Mesenchymal stem cell (in vitro differentiated cells and primary cell): ENCODE measurements around the gene GUCY2D.
A peak's percentile ranks its signal among the peaks of the same experiment; 100 is the strongest.

ENCODE experiments used
- DNase-seq: peaks from one replicate; pipeline ENCODE4 v3.0.0-alpha.2; 2013
- H2AFZ ChIP-seq: one replicate; pipeline ENCODE4 v1.6.1; 2013; ENCODE audit warnings: low read depth, mild to moderate bottlenecking, control low read depth, inconsistent platforms, low read length, moderate library complexity
- H2AK5ac ChIP-seq: 2 replicates; pipeline ENCODE4 v1.6.1; 2013; ENCODE audit warnings: low read length, moderate library complexity, mild to moderate bottlenecking, inconsistent platforms; ENCODE audit not compliant: severe bottlenecking
- H2BK120ac ChIP-seq: one replicate; pipeline ENCODE4 v1.6.1; 2013; ENCODE audit warnings: low read depth, mild to moderate bottlenecking, inconsistent platforms, low read length, moderate library complexity
- H2BK12ac ChIP-seq, 2 experiments: one replicate each; pipeline ENCODE4 v1.6.1; 2013; ENCODE audit warnings: inconsistent platforms in 2 of 2, low read length in 2 of 2, mild to moderate bottlenecking in 2 of 2, moderate library complexity in 2 of 2, control low read depth in 1 of 2
- H2BK15ac ChIP-seq: one replicate; pipeline ENCODE4 v1.6.1; 2013; ENCODE audit warnings: mild to moderate bottlenecking, low read depth, inconsistent platforms; ENCODE audit not compliant: poor library complexity, severe bottlenecking
- H2BK5ac ChIP-seq: 2 replicates; pipeline ENCODE4 v1.6.1; 2013; ENCODE audit warnings: low read depth, mild to moderate bottlenecking, low read length, control low read depth, inconsistent platforms; ENCODE audit not compliant: poor library complexity, severe bottlenecking
- H3K14ac ChIP-seq, 2 experiments: one replicate each; pipeline ENCODE4 v1.6.1; 2013; ENCODE audit warnings: inconsistent platforms in 2 of 2, low read length in 2 of 2, control low read depth in 1 of 2, mild to moderate bottlenecking in 1 of 2, moderate library complexity in 1 of 2
- H3K18ac ChIP-seq, 2 experiments: one replicate each; pipeline ENCODE4 v1.6.1; 2013; ENCODE audit warnings: inconsistent platforms in 2 of 2, low read length in 2 of 2, control low read depth in 1 of 2, low read depth in 1 of 2, mild to moderate bottlenecking in 1 of 2
- H3K23ac ChIP-seq, 2 experiments: one replicate each; pipeline ENCODE4 v1.6.1; 2013; ENCODE audit warnings: inconsistent platforms in 2 of 2, low read length in 2 of 2, mild to moderate bottlenecking in 2 of 2, moderate library complexity in 2 of 2, control low read depth in 1 of 2
- H3K27ac ChIP-seq: 2 replicates; pipeline ENCODE4 v1.5.1; 2013; ENCODE audit warnings: mild to moderate bottlenecking, moderate library complexity, low read length, control low read depth, inconsistent platforms; ENCODE audit not compliant: poor library complexity, severe bottlenecking
- H3K27me3 ChIP-seq, 2 experiments: 2 replicates each; pipeline versions ENCODE4 v1.6.1 to v1.7.0; 2013; ENCODE audit warnings: low read length in 2 of 2, mild to moderate bottlenecking in 2 of 2, moderate library complexity in 2 of 2, control low read depth in 1 of 2, inconsistent platforms in 1 of 2; ENCODE audit not compliant: control insufficient read depth in 1 of 2, insufficient read depth in 1 of 2
- H3K36me3 ChIP-seq, 2 experiments: 2 replicates each; pipeline versions ENCODE4 v1.6.1 to v1.7.0; 2013; ENCODE audit warnings: low read length in 2 of 2, control low read depth in 1 of 2, inconsistent platforms in 1 of 2, low read depth in 1 of 2, mild to moderate bottlenecking in 1 of 2; ENCODE audit not compliant: insufficient read depth in 2 of 2, control insufficient read depth in 1 of 2
- H3K4ac ChIP-seq, 2 experiments: one replicate each; pipeline ENCODE4 v1.6.1; 2013; ENCODE audit warnings: inconsistent platforms in 2 of 2, low read length in 2 of 2, mild to moderate bottlenecking in 2 of 2, moderate library complexity in 2 of 2, control low read depth in 1 of 2, low read depth in 1 of 2
- H3K4me1 ChIP-seq: 2 replicates; pipeline ENCODE4 v1.6.1; 2013; ENCODE audit warnings: low read depth, low read length, control low read depth; ENCODE audit not compliant: control insufficient read depth, insufficient read depth
- H3K4me2 ChIP-seq: 2 replicates; pipeline ENCODE4 v1.6.1; 2013; ENCODE audit warnings: low read length, mild to moderate bottlenecking, inconsistent platforms; ENCODE audit not compliant: poor library complexity, severe bottlenecking
- H3K4me3 ChIP-seq, 2 experiments: 2 replicates each; pipeline versions ENCODE4 v1.5.1 to v1.7.0; 2013; ENCODE audit warnings: low read length in 2 of 2, mild to moderate bottlenecking in 2 of 2, control low read depth in 1 of 2, low read depth in 1 of 2; ENCODE audit not compliant: insufficient read depth in 1 of 2
- H3K79me1 ChIP-seq: replicated peaks from 2 replicates; pipeline ENCODE4 v1.6.1; 2013; ENCODE audit warnings: mild to moderate bottlenecking, control low read depth, low read length, inconsistent platforms; ENCODE audit not compliant: poor library complexity, severe bottlenecking
- H3K9ac ChIP-seq: 2 replicates; pipeline ENCODE4 v1.7.0; 2013; ENCODE audit warnings: mild to moderate bottlenecking, low read length, moderate library complexity
- H3K9me3 ChIP-seq: 2 replicates; pipeline ENCODE4 v1.7.0; 2013; ENCODE audit warnings: mild to moderate bottlenecking, low read length; ENCODE audit not compliant: control insufficient read depth
- H4K8ac ChIP-seq: one replicate; pipeline ENCODE4 v1.6.1; 2013; ENCODE audit warnings: inconsistent platforms, mild to moderate bottlenecking, low read length, moderate library complexity
- H4K91ac ChIP-seq: one replicate; pipeline ENCODE4 v1.6.1; 2013; ENCODE audit warnings: mild to moderate bottlenecking, low read length, inconsistent platforms
- whole genome bisulfite sequencing: methylation state at CpG from one replicate; pipeline ENCODE4 v1.1.7; 2013; ENCODE audit warnings: mixed read lengths; 5-methylcytosine and 5-hydroxymethylcytosine counted together

GUCY2D gene

GRCh38 chr17:8062435-8062806 is 60.0 kb downstream of the GUCY2D start:
- Histone ChIP-seq H3K4me3 (peak overlapping the region in 1 of 2 experiments; percentile 62), H2BK5ac (no peak overlapping the region), H2BK15ac (no peak overlapping the region), H3K9ac (no peak overlapping the region), H3K4ac (no peak overlapping the region), H3K27me3 (peaks cover 78 to 82% of the 10 kb centered on the region in 2 experiments), H3K4me2 (peak overlapping the region; percentile 33), H3K36me3 (no peaks in the 10 kb centered on the region), H2BK12ac (no peak overlapping the region), H3K9me3 (no peaks in the 10 kb centered on the region), H4K8ac (no peak overlapping the region), H2AFZ (no peak overlapping the region), H3K18ac (no peak overlapping the region), H3K4me1 (no peaks in the 10 kb centered on the region), H3K14ac (no peak overlapping the region), H2AK5ac (no peak overlapping the region), H3K27ac (no peak overlapping the region), H3K79me1 (no peaks in the 10 kb centered on the region), H2BK120ac (no peak overlapping the region), H4K91ac (no peak overlapping the region), H3K23ac (no peak overlapping the region)
- WGBS, result 20% methylated on average over 5 of the region's 8 CpGs
- peak; percentile 29 for DNase-seq

- no peak overlapping the region for H2AFZ ChIP-seq
- peak overlapping the region in 1 of 2 experiments; percentile 62 for H3K4me3 ChIP-seq
- peaks cover 82 to 86% of the 10 kb centered on the region in 2 experiments for H3K27me3 ChIP-seq
- no peaks in the 10 kb centered on the region for H3K4me1 ChIP-seq
- H3K23ac ChIP-seq, result no peak overlapping the region
- H3K9me3 ChIP-seq, result no peaks in the 10 kb centered on the region
- H3K9ac ChIP-seq, result no peak overlapping the region
- no peak overlapping the region for H2BK5ac ChIP-seq
- no peak overlapping the region for H2BK15ac ChIP-seq
- no peak overlapping the region for H3K4ac ChIP-seq
- H3K36me3 ChIP-seq, result no peaks in the 10 kb centered on the region
- no peak overlapping the region for H4K8ac ChIP-seq
- H2BK12ac ChIP-seq, result no peak overlapping the region
- no peak overlapping the region for H2AK5ac ChIP-seq
- H3K27ac ChIP-seq, result no peak overlapping the region
- 5% methylated on average over 12 of the region's 15 CpGs for WGBS
- peak; percentile 18 for DNase-seq
- H3K14ac ChIP-seq, result no peak overlapping the region
- H2BK120ac ChIP-seq, result no peak overlapping the region
- H3K4me2 ChIP-seq, result peak overlapping the region; percentile 33
- no peaks in the 10 kb centered on the region for H3K79me1 ChIP-seq
- no peak overlapping the region for H3K18ac ChIP-seq
- no peak overlapping the region for H4K91ac ChIP-seq
These were observed 60.5 kb downstream of the GUCY2D start for GRCh38 chr17:8062807-8063483.

DNA sequence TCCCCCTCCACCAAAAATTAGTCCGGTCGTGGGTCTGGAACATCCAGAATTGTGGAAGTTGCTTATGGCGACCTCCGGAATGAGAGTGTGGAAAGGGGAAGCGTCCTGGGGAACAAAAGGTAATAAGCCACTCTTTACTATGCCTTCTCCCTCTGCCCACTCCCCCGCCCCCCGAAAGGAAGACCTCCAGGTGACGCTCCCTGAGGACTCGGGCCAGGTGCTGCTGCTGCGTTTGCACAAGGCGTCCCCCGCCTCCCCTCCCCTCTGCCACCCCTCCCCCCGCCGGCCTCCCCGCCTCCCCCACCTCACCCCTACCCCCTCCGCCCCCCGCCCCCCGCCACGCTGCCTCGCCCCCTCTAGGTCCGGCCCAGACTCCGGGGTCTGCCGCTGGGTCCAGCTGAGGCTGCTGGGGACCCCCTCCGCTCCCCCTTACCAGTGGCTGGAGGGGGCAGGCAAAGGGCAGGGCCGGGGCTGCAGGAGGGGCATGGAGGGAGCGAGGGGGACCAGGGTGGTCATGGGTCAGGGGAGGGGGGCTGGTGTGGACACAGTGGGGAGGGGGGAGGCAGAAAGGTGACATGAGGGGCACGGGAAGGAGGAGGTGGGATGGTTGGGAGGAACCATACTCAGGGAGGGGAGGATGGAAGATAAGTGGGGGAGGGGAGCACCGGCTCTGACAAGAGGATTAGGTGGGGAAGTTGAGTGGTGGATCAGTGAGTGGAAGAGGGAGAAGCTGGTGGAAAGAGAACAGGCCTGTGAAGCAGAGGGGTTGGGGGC is 61.5 kb downstream of the GUCY2D start:
- no peak overlapping the region for H3K4me2 ChIP-seq
- H3K18ac ChIP-seq, result no peak overlapping the region
- H4K8ac ChIP-seq, result no peak overlapping the region
- no peak overlapping the region for H4K91ac ChIP-seq
- no peak overlapping the region for H3K4me3 ChIP-seq
- no peak overlapping the region for H3K14ac ChIP-seq
- WGBS, result 7% methylated on average over 9 of the region's 28 CpGs
- no peaks in the 10 kb centered on the region for H3K9me3 ChIP-seq
- no peak overlapping the region for H3K4ac ChIP-seq
- H2AFZ ChIP-seq, result no peak overlapping the region
- H3K23ac ChIP-seq, result no peak overlapping the region
- no peak overlapping the region for H3K27ac ChIP-seq
- no peak overlapping the region for H2BK5ac ChIP-seq
- H3K27me3 ChIP-seq, result peaks cover 81 to 83% of the 10 kb centered on the region in 2 experiments
- DNase-seq, result no peak
- no peaks in the 10 kb centered on the region for H3K4me1 ChIP-seq
- H2BK15ac ChIP-seq, result no peak overlapping the region
- no peak overlapping the region for H3K9ac ChIP-seq
- no peaks in the 10 kb centered on the region for H3K79me1 ChIP-seq
- no peak overlapping the region for H2BK12ac ChIP-seq
- no peak overlapping the region for H2AK5ac ChIP-seq
- H2BK120ac ChIP-seq, result no peak overlapping the region
- no peaks in the 10 kb centered on the region for H3K36me3 ChIP-seq

GRCh38 chr17:8064561-8065019 is 62.2 kb downstream of the GUCY2D start:
- Histone ChIP-seq H2AFZ (no peak overlapping the region), H4K91ac (no peak overlapping the region), H3K4me1 (no peaks in the 10 kb centered on the region), H2BK5ac (no peak overlapping the region), H3K4me3 (no peak overlapping the region), H2BK120ac (no peak overlapping the region), H2AK5ac (no peak overlapping the region), H3K23ac (no peak overlapping the region), H3K4me2 (no peak overlapping the region), H3K4ac (no peak overlapping the region), H2BK12ac (no peak overlapping the region), H3K9ac (no peak overlapping the region), H3K14ac (no peak overlapping the region), H3K36me3 (no peaks in the 10 kb centered on the region), H4K8ac (no peak overlapping the region), H3K9me3 (no peaks in the 10 kb centered on the region), H3K27ac (no peak overlapping the region), H2BK15ac (no peak overlapping the region), H3K27me3 (peaks cover 78 to 84% of the 10 kb centered on the region in 2 experiments), H3K18ac (no peak overlapping the region), H3K79me1 (no peaks in the 10 kb centered on the region)
- DNase-seq, result no peak
- 38% methylated on average over 5 of the region's 6 CpGs for WGBS
